Measurements from ENCODE around the gene STK33. TPM values are rescaled to one million over a fixed set of nuclear protein-coding genes. Genes with fewer than 3 reads are reported as not detected.

STK33 gene
- polyA plus RNA-seq, 1 of the 3 experiments (the other 2 are of a cell fraction), result 12.3 TPM

GRCh38 chr11:8558436-8558835 is 35.6 kb downstream of the STK33 start:
- no peaks in the 10 kb centered on the region for H3K9me3 ChIP-seq
- no peak overlapping the region for H3K4me2 ChIP-seq
- ChIA-PET CTCF (interaction anchor here (0.6 to 1.9 kb wide), 6 partner anchors 8 to 552 kb away, joined by 3 to 10 read pairs (median 4); no protein-coding TSS in a partner anchor), POLR2A (no interaction called here)
- TF ChIP-seq EP300 (IDR thresholded peaks at IDR 0.05; ENCODE audit: borderline replicate concordance in 1 of 2, low read depth in 1 of 2, low read length in 1 of 2) (no peak), RXRA (IDR thresholded peaks at IDR 0.05; ENCODE audit: borderline replicate concordance, low read depth) (no peak), CTCF (IDR thresholded peaks at IDR 0.05) (no peak), RCOR1 (IDR thresholded peaks at IDR 0.05; ENCODE audit: low read length) (no peak), NFIC (IDR thresholded peaks at IDR 0.05; ENCODE audit: borderline replicate concordance) (no peak), USF1 (IDR thresholded peaks at IDR 0.05; ENCODE audit: borderline replicate concordance, low read depth) (no peak), JUND (IDR thresholded peaks at IDR 0.05) (no peak), GABPA (IDR thresholded peaks at IDR 0.05; ENCODE audit: low read depth) (no peak)
- TF ChIP-seq, protein P1, sequence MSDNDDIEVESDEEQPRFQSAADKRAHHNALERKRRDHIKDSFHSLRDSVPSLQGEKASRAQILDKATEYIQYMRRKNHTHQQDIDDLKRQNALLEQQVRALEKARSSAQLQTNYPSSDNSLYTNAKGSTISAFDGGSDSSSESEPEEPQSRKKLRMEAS (IDR thresholded peaks at IDR 0.05; ENCODE audit: low read depth), result no peak
- no peak overlapping the region for H3K9ac ChIP-seq
- WGBS (ENCODE audit: low lambda C conversion rate), result 90% methylated on average over 4 of the region's 4 CpGs
- no peak overlapping the region for H2AFZ ChIP-seq (ENCODE audit: low read depth)
- no peaks in the 10 kb centered on the region for H3K79me2 ChIP-seq (ENCODE audit: insufficient read depth)
- DNase-seq, result no peak
- no peaks in the 10 kb centered on the region for H3K36me3 ChIP-seq (replicated peaks in 1 of 2; ENCODE audit: control insufficient read depth in 1 of 2, insufficient read depth in 2 of 2, low read length in 1 of 2)
- no peaks in the 10 kb centered on the region; a peak in 1 of 4 replicates for H3K4me1 ChIP-seq (ENCODE audit: control insufficient read depth in 1 of 2, insufficient read depth in 2 of 2, low read depth in 1 of 2, low read length in 1 of 2)
- no peak overlapping the region for H3K27ac ChIP-seq (ENCODE audit: low read depth in 2 of 2, low read length in 1 of 2)
- H4K20me1 ChIP-seq (ENCODE audit: insufficient read depth), result no peaks in the 10 kb centered on the region
- H3F3A ChIP-seq (replicated peaks; ENCODE audit: insufficient read depth), result no peaks in the 10 kb centered on the region
- no peaks in the 10 kb centered on the region for H3K9me2 ChIP-seq
- no peak overlapping the region for H3K4me3 ChIP-seq (ENCODE audit: low read depth in 2 of 2, low read length in 1 of 2)
- no peaks in the 10 kb centered on the region for H3K27me3 ChIP-seq (ENCODE audit: insufficient read depth)

- Histone ChIP-seq H2AFZ (ENCODE audit: low read depth) (no peak overlapping the region), H3K9me3 (peaks cover 3% of the 10 kb centered on the region; the same call in 1 of the 2 replicates), H3K79me2 (ENCODE audit: insufficient read depth) (no peaks in the 10 kb centered on the region), H3K27ac (ENCODE audit: low read depth in 2 of 2, low read length in 1 of 2) (no peak overlapping the region), H3K27me3 (ENCODE audit: insufficient read depth) (no peaks in the 10 kb centered on the region), H3K9ac (no peak overlapping the region), H3K36me3 (replicated peaks in 1 of 2; ENCODE audit: control insufficient read depth in 1 of 2, insufficient read depth in 2 of 2, low read length in 1 of 2) (no peaks in the 10 kb centered on the region), H3K9me2 (no peaks in the 10 kb centered on the region), H3K4me2 (no peak overlapping the region), H3K4me1 (ENCODE audit: control insufficient read depth in 1 of 2, insufficient read depth in 2 of 2, low read depth in 1 of 2, low read length in 1 of 2) (no peaks in the 10 kb centered on the region; a peak in 1 of 4 replicates), H3F3A (replicated peaks; ENCODE audit: insufficient read depth) (no peaks in the 10 kb centered on the region), H4K20me1 (ENCODE audit: insufficient read depth) (no peaks in the 10 kb centered on the region), H3K4me3 (ENCODE audit: low read depth in 2 of 2, low read length in 1 of 2) (no peak overlapping the region)
- no peak for TF ChIP-seq GABPA (IDR thresholded peaks at IDR 0.05; ENCODE audit: low read depth)
- no peak for TF ChIP-seq NFIC (IDR thresholded peaks at IDR 0.05; ENCODE audit: borderline replicate concordance)
- no peak for TF ChIP-seq RFX5 (IDR thresholded peaks at IDR 0.05; ENCODE audit: low read length)
- TF ChIP-seq JUND (IDR thresholded peaks at IDR 0.05), result no peak
- TF ChIP-seq TCF12 (IDR thresholded peaks at IDR 0.05), result no peak
- TF ChIP-seq FOSL2 (IDR thresholded peaks at IDR 0.05; ENCODE audit: borderline replicate concordance, low read depth), result no peak
- TF ChIP-seq, protein P2, sequence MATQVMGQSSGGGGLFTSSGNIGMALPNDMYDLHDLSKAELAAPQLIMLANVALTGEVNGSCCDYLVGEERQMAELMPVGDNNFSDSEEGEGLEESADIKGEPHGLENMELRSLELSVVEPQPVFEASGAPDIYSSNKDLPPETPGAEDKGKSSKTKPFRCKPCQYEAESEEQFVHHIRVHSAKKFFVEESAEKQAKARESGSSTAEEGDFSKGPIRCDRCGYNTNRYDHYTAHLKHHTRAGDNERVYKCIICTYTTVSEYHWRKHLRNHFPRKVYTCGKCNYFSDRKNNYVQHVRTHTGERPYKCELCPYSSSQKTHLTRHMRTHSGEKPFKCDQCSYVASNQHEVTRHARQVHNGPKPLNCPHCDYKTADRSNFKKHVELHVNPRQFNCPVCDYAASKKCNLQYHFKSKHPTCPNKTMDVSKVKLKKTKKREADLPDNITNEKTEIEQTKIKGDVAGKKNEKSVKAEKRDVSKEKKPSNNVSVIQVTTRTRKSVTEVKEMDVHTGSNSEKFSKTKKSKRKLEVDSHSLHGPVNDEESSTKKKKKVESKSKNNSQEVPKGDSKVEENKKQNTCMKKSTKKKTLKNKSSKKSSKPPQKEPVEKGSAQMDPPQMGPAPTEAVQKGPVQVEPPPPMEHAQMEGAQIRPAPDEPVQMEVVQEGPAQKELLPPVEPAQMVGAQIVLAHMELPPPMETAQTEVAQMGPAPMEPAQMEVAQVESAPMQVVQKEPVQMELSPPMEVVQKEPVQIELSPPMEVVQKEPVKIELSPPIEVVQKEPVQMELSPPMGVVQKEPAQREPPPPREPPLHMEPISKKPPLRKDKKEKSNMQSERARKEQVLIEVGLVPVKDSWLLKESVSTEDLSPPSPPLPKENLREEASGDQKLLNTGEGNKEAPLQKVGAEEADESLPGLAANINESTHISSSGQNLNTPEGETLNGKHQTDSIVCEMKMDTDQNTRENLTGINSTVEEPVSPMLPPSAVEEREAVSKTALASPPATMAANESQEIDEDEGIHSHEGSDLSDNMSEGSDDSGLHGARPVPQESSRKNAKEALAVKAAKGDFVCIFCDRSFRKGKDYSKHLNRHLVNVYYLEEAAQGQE (IDR thresholded peaks at IDR 0.05; ENCODE audit: low read depth, low read length), result no peak
- TF ChIP-seq MEF2A (IDR thresholded peaks at IDR 0.05; ENCODE audit: borderline replicate concordance, low read depth), result no peak
- TF ChIP-seq CHD2 (IDR thresholded peaks at IDR 0.05; ENCODE audit: low read length, partially characterized antibody), result no peak
- no peak for TF ChIP-seq SMC3 (IDR thresholded peaks at IDR 0.05; ENCODE audit: low read depth, low read length)
- no peak for DNase-seq
- POLR2A ChIA-PET, result no interaction called here
- WGBS (ENCODE audit: low lambda C conversion rate), result 69% methylated on average over 4 of the region's 4 CpGs
- CTCF ChIA-PET, result interaction anchor here (0.7 to 1.7 kb wide), 3 partner anchors 22 to 353 kb away, joined by 3 to 4 read pairs (median 3); no protein-coding TSS in a partner anchor
Measured at GRCh38 chr11:8545698-8546366, 48.2 kb downstream of the STK33 start.
